SU-DHL-6 (cell line): ENCODE results near the gene SIX6.

ENCODE experiments used
- H2AFZ ChIP-seq: fragments of 200-600 bp; sonication (generic); 2 replicates; pipeline ENCODE4 v1.6.1; 2014; ENCODE audit warnings: low read depth, mild to moderate bottlenecking, moderate library complexity, mixed read lengths, antibody characterized with exemption, low read length; ENCODE audit not compliant: severe bottlenecking
- H3F3A ChIP-seq: fragments of 200-600 bp; shearing (Covaris generic); 2 replicates; pipeline ENCODE4 v1.6.0; 2016; ENCODE audit warnings: antibody characterized with exemption, mild to moderate bottlenecking; ENCODE audit not compliant: insufficient read depth
- H3K27ac ChIP-seq: fragments of 200-600 bp; sonication (generic); 2 replicates; pipeline ENCODE4 v1.5.1; 2016; ENCODE audit warnings: low read depth, mild to moderate bottlenecking, low read length, moderate library complexity, mixed read lengths
- H3K27me3 ChIP-seq: fragments of 200-600 bp; sonication (generic), shearing (Covaris generic); 2 replicates; pipeline ENCODE4 v1.6.0; 2014; ENCODE audit warnings: mild to moderate bottlenecking, low read length
- H3K36me3 ChIP-seq: fragments of 200-600 bp; sonication (generic); 2 replicates; pipeline ENCODE4 v1.6.1; 2014; ENCODE audit warnings: mild to moderate bottlenecking, low read length, mixed read lengths
- H3K4me2 ChIP-seq: fragments of 300-600, 200-600 bp; shearing (Covaris generic), sonication (generic); 2 replicates; pipeline ENCODE4 v1.6.0; 2014; ENCODE audit warnings: low read length, low read depth, mild to moderate bottlenecking; ENCODE audit not compliant: poor library complexity, severe bottlenecking
- H3K4me3 ChIP-seq: fragments of 200-600 bp; sonication (generic); 2 replicates; pipeline ENCODE4 v1.5.1; 2014; ENCODE audit warnings: antibody characterized with exemption, low read length, mild to moderate bottlenecking, mixed read lengths; ENCODE audit not compliant: insufficient read depth, poor library complexity, severe bottlenecking
- H3K79me2 ChIP-seq: fragments of 200-600 bp; sonication (generic); 2 replicates; pipeline ENCODE4 v1.6.1; 2014; ENCODE audit warnings: mild to moderate bottlenecking, low read length, moderate library complexity; ENCODE audit not compliant: insufficient read depth
- H3K9ac ChIP-seq: fragments of 200-600 bp; sonication (generic); 2 replicates; pipeline ENCODE4 v1.7.0; 2014; ENCODE audit warnings: mild to moderate bottlenecking, low read length
- H3K9me2 ChIP-seq: fragments of 200-600 bp; sonication (generic); replicated peaks from 2 replicates; pipeline ENCODE4 v1.6.1; 2014; ENCODE audit warnings: low read length; ENCODE audit not compliant: insufficient read depth
- H3K9me3 ChIP-seq: fragments of 200-600 bp; sonication (generic); 2 replicates; pipeline ENCODE4 v1.6.1; 2014; ENCODE audit warnings: low read length, mixed read lengths; ENCODE audit not compliant: insufficient read depth
- H4K20me1 ChIP-seq: fragments of 200-600 bp; sonication (generic); 2 replicates; pipeline ENCODE4 v1.6.1; 2014; ENCODE audit warnings: low read depth, mild to moderate bottlenecking, antibody characterized with exemption, low read length, moderate library complexity, mixed read lengths
- CTCF ChIP-seq: fragments of 200-600 bp; sonication (generic); IDR thresholded peaks from one replicate; pipeline ENCODE4 v1.5.1; 2017; ENCODE audit warnings: antibody characterized with exemption, mild to moderate bottlenecking, low read length, moderate library complexity; ENCODE audit not compliant: insufficient read depth, poor library complexity, severe bottlenecking
- EZH2phosphoT487 ChIP-seq: fragments of 200-600 bp; sonication (generic), shearing (Covaris generic); conservative IDR thresholded peaks from 2 replicates; pipeline ENCODE4 v1.6.1; 2018; ENCODE audit warnings: mild to moderate bottlenecking, antibody characterized with exemption, low read length, moderate library complexity, mixed read lengths

Gene SIX6

GRCh38 chr14:60506985-60507829 is 1.7 kb upstream of the SIX6 start:
- no peak overlapping the region for H3K9ac ChIP-seq
- H3K9me3 ChIP-seq = no peaks in the 10 kb centered on the region
- no peak overlapping the region for H3K4me3 ChIP-seq
- no peak overlapping the region for H3K27ac ChIP-seq
- no peaks in the 10 kb centered on the region for H3F3A ChIP-seq
- H4K20me1 ChIP-seq = no peaks in the 10 kb centered on the region
- TF ChIP-seq CTCF = no peak
- no peaks in the 10 kb centered on the region for H3K79me2 ChIP-seq
- H3K27me3 ChIP-seq = no peaks in the 10 kb centered on the region
- no peak overlapping the region for H2AFZ ChIP-seq
- no peaks in the 10 kb centered on the region for H3K9me2 ChIP-seq
- no peaks in the 10 kb centered on the region for H3K36me3 ChIP-seq
- H3K4me2 ChIP-seq = no peak overlapping the region

- no peak overlapping the region for H2AFZ ChIP-seq
- H3K79me2 ChIP-seq = no peaks in the 10 kb centered on the region
- no peaks in the 10 kb centered on the region for H3K27me3 ChIP-seq
- H3K9me2 ChIP-seq = no peaks in the 10 kb centered on the region
- no peak overlapping the region for H3K4me3 ChIP-seq
- no peaks in the 10 kb centered on the region for H3K36me3 ChIP-seq
- no peak overlapping the region for H3K4me2 ChIP-seq
- TF ChIP-seq EZH2phosphoT487 (no peak), CTCF (no peak)
- H3K9ac ChIP-seq = no peak overlapping the region
- no peaks in the 10 kb centered on the region for H3F3A ChIP-seq
- H3K9me3 ChIP-seq = no peaks in the 10 kb centered on the region
- H4K20me1 ChIP-seq = no peaks in the 10 kb centered on the region
- no peak overlapping the region for H3K27ac ChIP-seq
These were observed 611 bp upstream of the SIX6 start for GRCh38 chr14:60508363-60508706.

- Histone ChIP-seq H2AFZ (no peak overlapping the region), H3K27me3 (no peaks in the 10 kb centered on the region), H3K4me3 (no peak overlapping the region), H3K4me2 (no peak overlapping the region), H3K9me3 (no peaks in the 10 kb centered on the region), H3K36me3 (no peaks in the 10 kb centered on the region), H3F3A (no peaks in the 10 kb centered on the region), H3K79me2 (no peaks in the 10 kb centered on the region), H3K27ac (no peak overlapping the region), H3K9me2 (no peaks in the 10 kb centered on the region), H4K20me1 (no peaks in the 10 kb centered on the region), H3K9ac (no peak overlapping the region)
- TF ChIP-seq CTCF (no peak), EZH2phosphoT487 (no peak)
These were observed 700 bp downstream of the SIX6 start for GRCh38 chr14:60509438-60510253.
